Measurements from ENCODE around the gene TBR1. TPM values are rescaled to one million over a fixed set of nuclear protein-coding genes. Genes with fewer than 3 reads are reported as not detected.
A peak's percentile ranks its signal among the peaks of the same experiment; 100 is the strongest.

The TBR1 gene
- total and polyA plus RNA-seq, 12 donors = 0.04 to 0.64 TPM; not detected in 10

- no peak overlapping the region for H3K4me3 ChIP-seq
- TF ChIP-seq CTCF (IDR thresholded peaks at IDR 0.05) = no peak
- TF ChIP-seq POLR2A (IDR thresholded peaks at IDR 0.05) = no peak
- WGBS, 4 donors = 51 to 62% (median 61%) methylated on average over 2 of the region's 2 CpGs
- intact Hi-C loops (cut with DNase I) = no loop called here
- H3K36me3 ChIP-seq (replicated peaks in 1 of 2) = no peaks in the 10 kb centered on the region
- H3K27me3 ChIP-seq = peaks cover 98% of the 10 kb centered on the region
- DNase-seq = no peak
- no peaks in the 10 kb centered on the region for H3K9me3 ChIP-seq (replicated peaks in 1 of 3)
- no peak overlapping the region for H3K27ac ChIP-seq
- H3K4me1 ChIP-seq (replicated peaks in 1 of 2) = peaks cover 0 to 27% of the 10 kb centered on the region in 2 donors
Measured at GRCh38 chr2:161421686-161422085, 5.6 kb downstream of the TBR1 start.

DNA sequence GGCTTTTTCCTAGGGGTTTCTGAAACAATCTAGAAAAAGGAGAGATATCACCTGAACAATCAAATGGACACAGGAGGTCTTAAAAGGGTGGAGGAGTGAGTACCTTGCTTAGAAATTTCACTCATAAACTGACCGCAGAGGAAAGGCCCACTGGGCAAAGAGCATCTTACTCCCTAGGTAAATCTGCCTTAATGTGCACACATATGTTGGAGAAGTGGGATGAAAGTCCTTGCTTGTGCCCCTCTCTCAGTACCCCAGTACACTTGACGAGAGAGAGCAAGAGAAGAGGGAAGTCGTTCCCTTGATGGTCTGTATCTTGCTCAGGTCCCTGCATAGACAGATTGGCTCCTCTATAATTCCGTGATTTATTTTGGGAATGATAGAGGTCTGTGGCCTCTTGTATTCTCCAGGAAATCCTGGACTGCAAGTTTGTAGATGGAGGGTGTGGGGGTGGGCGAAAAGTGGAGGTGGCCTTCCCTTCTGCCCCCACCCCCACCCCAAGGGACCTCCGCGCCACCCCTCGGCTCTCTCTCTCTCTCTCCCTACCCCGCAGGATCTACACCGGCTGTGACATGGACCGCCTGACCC, 6.8 kb downstream of the TBR1 start:
- Histone ChIP-seq H3K27me3 (peaks cover 99% of the 10 kb centered on the region), H3K9me3 (replicated peaks in 1 of 3) (no peaks in the 10 kb centered on the region), H3K4me1 (replicated peaks in 1 of 2) (peaks cover 3 to 18% of the 10 kb centered on the region in 2 donors), H3K27ac (no peak overlapping the region), H3K4me3 (peak overlapping the region in 1 of 4 donors; percentile 47), H3K36me3 (replicated peaks in 1 of 2) (no peaks in the 10 kb centered on the region)
- 47 to 62% (median 50%) methylated on average over 5 to 11 of the region's 11 CpGs for WGBS, 4 donors
- no peak for DNase-seq
- intact Hi-C loops (cut with DNase I) = no loop called here
- no peak for TF ChIP-seq CTCF (IDR thresholded peaks at IDR 0.05)
- TF ChIP-seq POLR2A (IDR thresholded peaks at IDR 0.05) = no peak

- H3K27me3 ChIP-seq = peaks cover 100% of the 10 kb centered on the region
- peaks cover 3 to 15% of the 10 kb centered on the region in 2 donors for H3K4me1 ChIP-seq (replicated peaks in 1 of 2)
- H3K27ac ChIP-seq = no peak overlapping the region
- H3K4me3 ChIP-seq = peak overlapping the region in 1 of 4 donors; percentile 47
- intact Hi-C loops (cut with DNase I) = no loop called here
- no peak for DNase-seq
- no peaks in the 10 kb centered on the region for H3K36me3 ChIP-seq (replicated peaks in 1 of 2)
- 6 to 14% (median 8%) methylated on average over 9 to 125 of the region's 125 CpGs for WGBS, 4 donors
- H3K9me3 ChIP-seq (replicated peaks in 1 of 3) = no peaks in the 10 kb centered on the region
- TF ChIP-seq CTCF (IDR thresholded peaks at IDR 0.05) (no peak), POLR2A (IDR thresholded peaks at IDR 0.05) (no peak)
Measured at GRCh38 chr2:161423421-161424393, 7.6 kb downstream of the TBR1 start.

DNA sequence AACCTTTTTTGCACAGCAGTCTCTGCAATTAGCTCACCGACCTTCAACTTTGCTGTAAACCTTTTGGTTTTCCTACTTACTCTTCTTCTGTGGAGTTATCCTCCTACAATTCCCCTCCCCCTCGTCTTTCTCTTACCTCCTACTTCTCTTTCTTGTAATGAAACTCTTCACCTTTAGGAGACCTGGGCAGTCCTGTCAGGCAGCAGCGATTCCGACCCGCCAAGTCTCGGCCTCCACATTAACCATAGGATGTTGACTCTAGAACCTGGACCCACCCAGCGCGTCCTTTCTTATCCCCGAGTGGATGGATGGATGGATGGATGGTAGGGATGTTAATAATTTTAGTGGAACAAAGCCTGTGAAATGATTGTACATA, 8.3 kb downstream of the TBR1 start:
- Histone ChIP-seq H3K4me3 (peak overlapping the region in 1 of 4 donors; percentile 47), H3K27me3 (peaks cover 100% of the 10 kb centered on the region), H3K9me3 (replicated peaks in 1 of 3) (no peaks in the 10 kb centered on the region), H3K4me1 (replicated peaks in 1 of 2) (peaks cover 3 to 11% of the 10 kb centered on the region in 2 donors), H3K36me3 (replicated peaks in 1 of 2) (no peaks in the 10 kb centered on the region), H3K27ac (no peak overlapping the region)
- intact Hi-C loops (cut with DNase I) = no loop called here
- TF ChIP-seq POLR2A (IDR thresholded peaks at IDR 0.05) (no peak), CTCF (IDR thresholded peaks at IDR 0.05) (no peak)
- no peak for DNase-seq
- WGBS, 4 donors = 21 to 26% (median 22%) methylated on average over 9 of the region's 9 CpGs

Data from adrenal gland (tissue), 12 donors.